ENCODE measurements around the gene SLC66A3.

GRCh38 chr2:11186145-11186544 lies 30.9 kb downstream of the SLC66A3 start:
- TF ChIP-seq CTCF (IDR thresholded peaks at IDR 0.05; ENCODE audit: extremely low read depth in 1 of 2, insufficient read depth in 1 of 2, low read depth in 1 of 2, low read length in 2 of 2) (no peak), EZH2 (IDR thresholded peaks at IDR 0.05; ENCODE audit: borderline replicate concordance, low read depth, low read length, severe bottlenecking) (no peak), POLR2AphosphoS5 (IDR thresholded peaks at IDR 0.05; ENCODE audit: insufficient read depth, low read depth, low read length) (no peak), POLR2A (IDR thresholded peaks at IDR 0.05; ENCODE audit: low read depth, low read length) (no peak), FOS (IDR thresholded peaks at IDR 0.05; ENCODE audit: borderline replicate concordance, insufficient read depth, low read length) (no peak)
